ENCODE measurements around the gene FRS3.
"Not testable (repeated sequence)": the region's sequence is repeated elsewhere in the genome, so short reads cannot be mapped to it uniquely, and the experiment has no call there.

- not testable (repeated sequence) for TF ChIP-seq CTCF (conservative IDR thresholded peaks at IDR 0.05; ENCODE audit: low read length); EZH2phosphoT487 (IDR thresholded peaks at IDR 0.05; ENCODE audit: borderline replicate concordance)
These were observed 13.5 kb downstream of the FRS3 start for GRCh38 chr6:41766043-41766664.
